ENCODE data around the gene ZPR1.
"Not testable (repeated sequence)": the region's sequence is repeated elsewhere in the genome, so short reads cannot be mapped to it uniquely, and the experiment has no call there.

Gene ZPR1

GRCh38 chr11:116762132-116762531 lies 25.7 kb downstream of the ZPR1 start:
- DNase-seq (ENCODE audit: low read depth in 2 of 2), result no peak

- not testable (repeated sequence) for DNase-seq (ENCODE audit: low read depth in 2 of 2)
Observed at GRCh38 chr11:116756044-116756443, 31.8 kb downstream of the ZPR1 start.

- DNase-seq (ENCODE audit: low read depth in 2 of 2), result no peak
Observed at GRCh38 chr11:116750070-116750718, 37.6 kb downstream of the ZPR1 start.

GRCh38 chr11:116742104-116742503 lies 45.7 kb downstream of the ZPR1 start:
- no peak for DNase-seq (ENCODE audit: low read depth in 2 of 2)

GRCh38 chr11:116740741-116741140 lies 47.1 kb downstream of the ZPR1 start:
- no peak for DNase-seq (ENCODE audit: low read depth in 2 of 2)

GRCh38 chr11:116738975-116739374 lies 48.8 kb downstream of the ZPR1 start:
- no peak for DNase-seq (ENCODE audit: low read depth in 2 of 2)

- no peak for DNase-seq (ENCODE audit: low read depth in 2 of 2)
Observed at GRCh38 chr11:116736763-116737162, 51.1 kb downstream of the ZPR1 start.

- DNase-seq (ENCODE audit: low read depth in 2 of 2), result no peak
Observed at GRCh38 chr11:116733969-116734508, 53.8 kb downstream of the ZPR1 start.

GRCh38 chr11:116733043-116733755 lies 54.6 kb downstream of the ZPR1 start:
- no peak for DNase-seq (ENCODE audit: low read depth in 2 of 2)

GRCh38 chr11:116732271-116733042 lies 55.4 kb downstream of the ZPR1 start:
- peak; percentile 10 to 21 for DNase-seq (ENCODE audit: low read depth in 2 of 2)

GRCh38 chr11:116731821-116732220 lies 56.0 kb downstream of the ZPR1 start:
- DNase-seq (ENCODE audit: low read depth in 2 of 2), result no peak

GRCh38 chr11:116731097-116731761 lies 56.6 kb downstream of the ZPR1 start:
- no peak for DNase-seq (ENCODE audit: low read depth in 2 of 2)

- no peak for DNase-seq (ENCODE audit: low read depth in 2 of 2)
Observed at GRCh38 chr11:116730601-116731000, 57.2 kb downstream of the ZPR1 start.

- no peak for DNase-seq (ENCODE audit: low read depth in 2 of 2)
Observed at GRCh38 chr11:116730241-116730561, 57.6 kb downstream of the ZPR1 start.

- no peak for DNase-seq (ENCODE audit: low read depth in 2 of 2)
Observed at GRCh38 chr11:116729501-116730240, 58.2 kb downstream of the ZPR1 start.

- no peak for DNase-seq (ENCODE audit: low read depth in 2 of 2)
Observed at GRCh38 chr11:116727990-116728389, 59.8 kb downstream of the ZPR1 start.

GRCh38 chr11:116725434-116726221 lies 62.2 kb downstream of the ZPR1 start:
- DNase-seq (ENCODE audit: low read depth in 2 of 2), result no peak

GRCh38 chr11:116724813-116725212 lies 63.0 kb downstream of the ZPR1 start:
- no peak for DNase-seq (ENCODE audit: low read depth in 2 of 2)

Data from activated CD8-positive, alpha-beta memory T cell treated with anti-CD3 and anti-CD28 coated beads for 4 hours (primary cell).